Measurements from ENCODE around the gene LRRC57. TPM values are rescaled to one million over a fixed set of nuclear protein-coding genes. Genes with fewer than 3 reads are reported as not detected.
A peak's percentile ranks its signal among the peaks of the same experiment; 100 is the strongest.

The LRRC57 gene
- total and polyA plus RNA-seq, 2 of the 13 experiments (the other 11 are each of a cell fraction or from before 2014, with no cell fraction given) = 5.8 to 14.8 TPM

DNA sequence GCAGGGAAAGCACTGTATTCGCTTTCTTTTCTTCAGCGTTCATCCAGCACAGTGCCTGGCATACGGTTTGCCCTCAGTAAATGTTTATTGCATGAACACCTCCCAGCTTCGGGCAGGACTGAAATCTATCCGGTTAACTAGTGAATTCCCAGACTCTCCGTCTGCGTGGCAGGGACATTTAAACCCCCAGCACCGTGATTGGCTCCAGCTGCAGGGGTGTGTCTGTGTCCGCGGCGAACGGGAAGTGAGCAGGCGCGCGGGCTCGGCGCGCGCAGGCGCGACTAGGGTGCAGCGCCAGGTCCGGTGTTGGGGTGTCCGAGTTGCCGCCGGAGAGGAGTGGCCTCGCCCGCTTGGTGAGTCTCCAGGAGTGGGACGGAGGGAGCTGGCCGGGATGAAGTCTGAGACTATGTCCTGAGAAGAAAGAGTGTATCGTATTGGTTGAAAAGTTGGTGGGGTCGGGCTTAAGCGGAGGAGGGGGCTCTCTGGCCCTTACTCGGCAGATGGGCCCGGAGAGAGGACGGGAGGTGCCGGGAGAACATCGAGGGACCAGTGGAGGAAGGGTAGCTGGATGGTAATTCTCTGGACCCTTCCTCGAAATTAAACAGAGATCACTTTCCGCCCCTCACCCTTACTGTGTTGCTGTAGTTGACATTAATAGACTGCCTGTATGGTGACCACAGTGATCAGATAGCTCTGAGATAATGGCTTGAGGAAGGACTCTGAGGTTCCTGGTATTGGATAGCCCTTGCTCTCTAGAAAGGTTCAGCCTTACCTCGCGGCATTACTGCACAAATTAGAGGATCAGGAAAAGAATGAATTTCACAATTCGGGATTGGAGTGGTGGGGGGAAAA is 53.0 kb downstream of the LRRC57 start, which contains the start of gene SNAP23 (continued):
- TF ChIP-seq SMARCC2 (IDR thresholded peaks at IDR 0.05) (0 out of 2 replicates have a peak, but pooled peaks have one; percentile 14), ATM (IDR thresholded peaks at IDR 0.05; ENCODE audit: borderline replicate concordance) (no peak), NR2F6 (IDR thresholded peaks at IDR 0.05) (no peak), NR2F6 (CRISPR knock-in tag; IDR thresholded peaks at IDR 0.05) (peak; percentile 37; the same call in 1 of the 2 replicates), ZNF792 (CRISPR knock-in tag; IDR thresholded peaks at IDR 0.05) (no peak), SNAPC2 (CRISPR knock-in tag; IDR thresholded peaks at IDR 0.05) (0 out of 2 replicates have a peak, but pooled peaks have one; percentile 25), ZNF326 (CRISPR knock-in tag; IDR thresholded peaks at IDR 0.05; ENCODE audit: borderline replicate concordance) (no peak), MLLT10 (CRISPR knock-in tag; IDR thresholded peaks at IDR 0.05) (no peak), SALL1 (CRISPR knock-in tag; IDR thresholded peaks at IDR 0.05) (peak; percentile 71), ARNT2 (CRISPR knock-in tag; IDR thresholded peaks at IDR 0.05; ENCODE audit: low read depth) (no peak), MTA1 (CRISPR knock-in tag; IDR thresholded peaks at IDR 0.05; ENCODE audit: borderline replicate concordance) (0 out of 2 replicates have a peak, but pooled peaks have one; percentile 48), SETDB1 (CRISPR knock-in tag; IDR thresholded peaks at IDR 0.05; ENCODE audit: borderline replicate concordance) (no peak)
- TF ChIP-seq, protein P1, sequence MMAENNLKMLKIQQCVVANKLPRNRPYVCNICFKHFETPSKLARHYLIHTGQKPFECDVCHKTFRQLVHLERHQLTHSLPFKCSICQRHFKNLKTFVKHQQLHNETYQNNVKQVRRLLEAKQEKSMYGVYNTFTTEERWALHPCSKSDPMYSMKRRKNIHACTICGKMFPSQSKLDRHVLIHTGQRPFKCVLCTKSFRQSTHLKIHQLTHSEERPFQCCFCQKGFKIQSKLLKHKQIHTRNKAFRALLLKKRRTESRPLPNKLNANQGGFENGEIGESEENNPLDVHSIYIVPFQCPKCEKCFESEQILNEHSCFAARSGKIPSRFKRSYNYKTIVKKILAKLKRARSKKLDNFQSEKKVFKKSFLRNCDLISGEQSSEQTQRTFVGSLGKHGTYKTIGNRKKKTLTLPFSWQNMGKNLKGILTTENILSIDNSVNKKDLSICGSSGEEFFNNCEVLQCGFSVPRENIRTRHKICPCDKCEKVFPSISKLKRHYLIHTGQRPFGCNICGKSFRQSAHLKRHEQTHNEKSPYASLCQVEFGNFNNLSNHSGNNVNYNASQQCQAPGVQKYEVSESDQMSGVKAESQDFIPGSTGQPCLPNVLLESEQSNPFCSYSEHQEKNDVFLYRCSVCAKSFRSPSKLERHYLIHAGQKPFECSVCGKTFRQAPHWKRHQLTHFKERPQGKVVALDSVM (CRISPR knock-in tag; IDR thresholded peaks at IDR 0.05) = no peak; the same call in 1 of the 2 replicates
- TF ChIP-seq, protein P2, sequence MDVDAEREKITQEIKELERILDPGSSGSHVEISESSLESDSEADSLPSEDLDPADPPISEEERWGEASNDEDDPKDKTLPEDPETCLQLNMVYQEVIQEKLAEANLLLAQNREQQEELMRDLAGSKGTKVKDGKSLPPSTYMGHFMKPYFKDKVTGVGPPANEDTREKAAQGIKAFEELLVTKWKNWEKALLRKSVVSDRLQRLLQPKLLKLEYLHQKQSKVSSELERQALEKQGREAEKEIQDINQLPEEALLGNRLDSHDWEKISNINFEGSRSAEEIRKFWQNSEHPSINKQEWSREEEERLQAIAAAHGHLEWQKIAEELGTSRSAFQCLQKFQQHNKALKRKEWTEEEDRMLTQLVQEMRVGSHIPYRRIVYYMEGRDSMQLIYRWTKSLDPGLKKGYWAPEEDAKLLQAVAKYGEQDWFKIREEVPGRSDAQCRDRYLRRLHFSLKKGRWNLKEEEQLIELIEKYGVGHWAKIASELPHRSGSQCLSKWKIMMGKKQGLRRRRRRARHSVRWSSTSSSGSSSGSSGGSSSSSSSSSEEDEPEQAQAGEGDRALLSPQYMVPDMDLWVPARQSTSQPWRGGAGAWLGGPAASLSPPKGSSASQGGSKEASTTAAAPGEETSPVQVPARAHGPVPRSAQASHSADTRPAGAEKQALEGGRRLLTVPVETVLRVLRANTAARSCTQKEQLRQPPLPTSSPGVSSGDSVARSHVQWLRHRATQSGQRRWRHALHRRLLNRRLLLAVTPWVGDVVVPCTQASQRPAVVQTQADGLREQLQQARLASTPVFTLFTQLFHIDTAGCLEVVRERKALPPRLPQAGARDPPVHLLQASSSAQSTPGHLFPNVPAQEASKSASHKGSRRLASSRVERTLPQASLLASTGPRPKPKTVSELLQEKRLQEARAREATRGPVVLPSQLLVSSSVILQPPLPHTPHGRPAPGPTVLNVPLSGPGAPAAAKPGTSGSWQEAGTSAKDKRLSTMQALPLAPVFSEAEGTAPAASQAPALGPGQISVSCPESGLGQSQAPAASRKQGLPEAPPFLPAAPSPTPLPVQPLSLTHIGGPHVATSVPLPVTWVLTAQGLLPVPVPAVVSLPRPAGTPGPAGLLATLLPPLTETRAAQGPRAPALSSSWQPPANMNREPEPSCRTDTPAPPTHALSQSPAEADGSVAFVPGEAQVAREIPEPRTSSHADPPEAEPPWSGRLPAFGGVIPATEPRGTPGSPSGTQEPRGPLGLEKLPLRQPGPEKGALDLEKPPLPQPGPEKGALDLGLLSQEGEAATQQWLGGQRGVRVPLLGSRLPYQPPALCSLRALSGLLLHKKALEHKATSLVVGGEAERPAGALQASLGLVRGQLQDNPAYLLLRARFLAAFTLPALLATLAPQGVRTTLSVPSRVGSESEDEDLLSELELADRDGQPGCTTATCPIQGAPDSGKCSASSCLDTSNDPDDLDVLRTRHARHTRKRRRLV (CRISPR knock-in tag; IDR thresholded peaks at IDR 0.05) = no peak
- TF ChIP-seq, protein P3, sequence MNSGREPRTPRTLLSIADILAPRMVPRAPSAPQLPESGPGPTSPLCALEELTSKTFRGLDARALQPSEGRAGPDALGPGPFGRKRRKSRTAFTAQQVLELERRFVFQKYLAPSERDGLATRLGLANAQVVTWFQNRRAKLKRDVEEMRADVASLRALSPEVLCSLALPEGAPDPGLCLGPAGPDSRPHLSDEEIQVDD (CRISPR knock-in tag; IDR thresholded peaks at IDR 0.05; ENCODE audit: borderline replicate concordance) = no peak
- TF ChIP-seq, protein P4, sequence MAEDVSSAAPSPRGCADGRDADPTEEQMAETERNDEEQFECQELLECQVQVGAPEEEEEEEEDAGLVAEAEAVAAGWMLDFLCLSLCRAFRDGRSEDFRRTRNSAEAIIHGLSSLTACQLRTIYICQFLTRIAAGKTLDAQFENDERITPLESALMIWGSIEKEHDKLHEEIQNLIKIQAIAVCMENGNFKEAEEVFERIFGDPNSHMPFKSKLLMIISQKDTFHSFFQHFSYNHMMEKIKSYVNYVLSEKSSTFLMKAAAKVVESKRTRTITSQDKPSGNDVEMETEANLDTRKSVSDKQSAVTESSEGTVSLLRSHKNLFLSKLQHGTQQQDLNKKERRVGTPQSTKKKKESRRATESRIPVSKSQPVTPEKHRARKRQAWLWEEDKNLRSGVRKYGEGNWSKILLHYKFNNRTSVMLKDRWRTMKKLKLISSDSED (CRISPR knock-in tag; IDR thresholded peaks at IDR 0.05) = no peak
- TF ChIP-seq, protein P5, sequence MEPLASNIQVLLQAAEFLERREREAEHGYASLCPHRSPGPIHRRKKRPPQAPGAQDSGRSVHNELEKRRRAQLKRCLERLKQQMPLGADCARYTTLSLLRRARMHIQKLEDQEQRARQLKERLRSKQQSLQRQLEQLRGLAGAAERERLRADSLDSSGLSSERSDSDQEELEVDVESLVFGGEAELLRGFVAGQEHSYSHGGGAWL (CRISPR knock-in tag; IDR thresholded peaks at IDR 0.05) = peak; percentile 76; the same call in 1 of the 2 replicates
- TF ChIP-seq, protein P6, sequence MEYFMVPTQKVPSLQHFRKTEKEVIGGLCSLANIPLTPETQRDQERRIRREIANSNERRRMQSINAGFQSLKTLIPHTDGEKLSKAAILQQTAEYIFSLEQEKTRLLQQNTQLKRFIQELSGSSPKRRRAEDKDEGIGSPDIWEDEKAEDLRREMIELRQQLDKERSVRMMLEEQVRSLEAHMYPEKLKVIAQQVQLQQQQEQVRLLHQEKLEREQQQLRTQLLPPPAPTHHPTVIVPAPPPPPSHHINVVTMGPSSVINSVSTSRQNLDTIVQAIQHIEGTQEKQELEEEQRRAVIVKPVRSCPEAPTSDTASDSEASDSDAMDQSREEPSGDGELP (IDR thresholded peaks at IDR 0.05; ENCODE audit: borderline replicate concordance, low read depth) = peak; percentile 80

Measured in HepG2 (cell line).